ENCODE measurements around the gene DLX3. TPM values are rescaled to one million over a fixed set of nuclear protein-coding genes. Genes with fewer than 3 reads are reported as not detected.
A peak's percentile ranks its signal among the peaks of the same experiment; 100 is the strongest.

Gene DLX3
- polyA plus RNA-seq, 1 of the 3 experiments (the other 2 are of a cell fraction): not detected

GRCh38 chr17:49992933-49993422 is 2.0 kb downstream of the DLX3 start:
- no peaks in the 10 kb centered on the region; the same call in 1 of the 2 replicates for H4K20me1 ChIP-seq (ENCODE audit: insufficient read depth)
- no peaks in the 10 kb centered on the region for H3K36me3 ChIP-seq (replicated peaks in 1 of 2; ENCODE audit: control insufficient read depth in 1 of 2, insufficient read depth in 2 of 2, low read length in 1 of 2)
- TF ChIP-seq TEAD4 (IDR thresholded peaks at IDR 0.05; ENCODE audit: borderline replicate concordance, insufficient read depth): no peak
- TF ChIP-seq GATA2 (CRISPR knock-in tag; IDR thresholded peaks at IDR 0.05): no peak
- TF ChIP-seq FOXJ3 (CRISPR knock-in tag; IDR thresholded peaks at IDR 0.05): no peak
- TF ChIP-seq JUND (IDR thresholded peaks at IDR 0.05): no peak
- TF ChIP-seq TAF1 (IDR thresholded peaks at IDR 0.05; ENCODE audit: borderline replicate concordance, low read depth, low read length): no peak
- no peak for TF ChIP-seq EZH2phosphoT487 (IDR thresholded peaks at IDR 0.05; ENCODE audit: borderline replicate concordance, low read depth)
- TF ChIP-seq, protein P1, sequence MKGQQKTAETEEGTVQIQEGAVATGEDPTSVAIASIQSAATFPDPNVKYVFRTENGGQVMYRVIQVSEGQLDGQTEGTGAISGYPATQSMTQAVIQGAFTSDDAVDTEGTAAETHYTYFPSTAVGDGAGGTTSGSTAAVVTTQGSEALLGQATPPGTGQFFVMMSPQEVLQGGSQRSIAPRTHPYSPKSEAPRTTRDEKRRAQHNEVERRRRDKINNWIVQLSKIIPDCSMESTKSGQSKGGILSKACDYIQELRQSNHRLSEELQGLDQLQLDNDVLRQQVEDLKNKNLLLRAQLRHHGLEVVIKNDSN (IDR thresholded peaks at IDR 0.05; ENCODE audit: borderline replicate concordance, low read depth): no peak
- TF ChIP-seq RCOR1 (IDR thresholded peaks at IDR 0.05; ENCODE audit: low read length): no peak
- TF ChIP-seq, protein P2, sequence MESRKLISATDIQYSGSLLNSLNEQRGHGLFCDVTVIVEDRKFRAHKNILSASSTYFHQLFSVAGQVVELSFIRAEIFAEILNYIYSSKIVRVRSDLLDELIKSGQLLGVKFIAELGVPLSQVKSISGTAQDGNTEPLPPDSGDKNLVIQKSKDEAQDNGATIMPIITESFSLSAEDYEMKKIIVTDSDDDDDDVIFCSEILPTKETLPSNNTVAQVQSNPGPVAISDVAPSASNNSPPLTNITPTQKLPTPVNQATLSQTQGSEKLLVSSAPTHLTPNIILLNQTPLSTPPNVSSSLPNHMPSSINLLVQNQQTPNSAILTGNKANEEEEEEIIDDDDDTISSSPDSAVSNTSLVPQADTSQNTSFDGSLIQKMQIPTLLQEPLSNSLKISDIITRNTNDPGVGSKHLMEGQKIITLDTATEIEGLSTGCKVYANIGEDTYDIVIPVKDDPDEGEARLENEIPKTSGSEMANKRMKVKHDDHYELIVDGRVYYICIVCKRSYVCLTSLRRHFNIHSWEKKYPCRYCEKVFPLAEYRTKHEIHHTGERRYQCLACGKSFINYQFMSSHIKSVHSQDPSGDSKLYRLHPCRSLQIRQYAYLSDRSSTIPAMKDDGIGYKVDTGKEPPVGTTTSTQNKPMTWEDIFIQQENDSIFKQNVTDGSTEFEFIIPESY (IDR thresholded peaks at IDR 0.05; ENCODE audit: borderline replicate concordance, low read depth): no peak
- TF ChIP-seq RAD21 (IDR thresholded peaks at IDR 0.05; ENCODE audit: low read length): no peak
- TF ChIP-seq, protein P3, sequence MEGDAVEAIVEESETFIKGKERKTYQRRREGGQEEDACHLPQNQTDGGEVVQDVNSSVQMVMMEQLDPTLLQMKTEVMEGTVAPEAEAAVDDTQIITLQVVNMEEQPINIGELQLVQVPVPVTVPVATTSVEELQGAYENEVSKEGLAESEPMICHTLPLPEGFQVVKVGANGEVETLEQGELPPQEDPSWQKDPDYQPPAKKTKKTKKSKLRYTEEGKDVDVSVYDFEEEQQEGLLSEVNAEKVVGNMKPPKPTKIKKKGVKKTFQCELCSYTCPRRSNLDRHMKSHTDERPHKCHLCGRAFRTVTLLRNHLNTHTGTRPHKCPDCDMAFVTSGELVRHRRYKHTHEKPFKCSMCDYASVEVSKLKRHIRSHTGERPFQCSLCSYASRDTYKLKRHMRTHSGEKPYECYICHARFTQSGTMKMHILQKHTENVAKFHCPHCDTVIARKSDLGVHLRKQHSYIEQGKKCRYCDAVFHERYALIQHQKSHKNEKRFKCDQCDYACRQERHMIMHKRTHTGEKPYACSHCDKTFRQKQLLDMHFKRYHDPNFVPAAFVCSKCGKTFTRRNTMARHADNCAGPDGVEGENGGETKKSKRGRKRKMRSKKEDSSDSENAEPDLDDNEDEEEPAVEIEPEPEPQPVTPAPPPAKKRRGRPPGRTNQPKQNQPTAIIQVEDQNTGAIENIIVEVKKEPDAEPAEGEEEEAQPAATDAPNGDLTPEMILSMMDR (IDR thresholded peaks at IDR 0.05): no peak
- no peak for TF ChIP-seq USF2 (IDR thresholded peaks at IDR 0.05; ENCODE audit: borderline replicate concordance, low read depth, low read length)
- TF ChIP-seq POLR2AphosphoS5 (IDR thresholded peaks at IDR 0.05; ENCODE audit: low read depth, low read length): no peak
- no peak for TF ChIP-seq FOXM1 (IDR thresholded peaks at IDR 0.05; ENCODE audit: low read depth)
- TF ChIP-seq SMC3 (IDR thresholded peaks at IDR 0.05; ENCODE audit: low read depth, low read length): no peak
- TF ChIP-seq, protein P4, sequence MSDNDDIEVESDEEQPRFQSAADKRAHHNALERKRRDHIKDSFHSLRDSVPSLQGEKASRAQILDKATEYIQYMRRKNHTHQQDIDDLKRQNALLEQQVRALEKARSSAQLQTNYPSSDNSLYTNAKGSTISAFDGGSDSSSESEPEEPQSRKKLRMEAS (IDR thresholded peaks at IDR 0.05; ENCODE audit: low read depth): no peak
- no peak for TF ChIP-seq EP300 (IDR thresholded peaks at IDR 0.05; ENCODE audit: borderline replicate concordance in 1 of 2, low read depth in 1 of 2, low read length in 1 of 2)
- TF ChIP-seq SIN3A (IDR thresholded peaks at IDR 0.05; ENCODE audit: borderline replicate concordance, low read depth, low read length): no peak
- H3K27me3 ChIP-seq (ENCODE audit: insufficient read depth): peaks cover 86% of the 10 kb centered on the region
- DNase-seq: peak; percentile 31
- H3K4me2 ChIP-seq: peak overlapping the region; percentile 78
- 20% methylated on average over 12 of the region's 23 CpGs for WGBS (ENCODE audit: low lambda C conversion rate)
- POLR2A ChIA-PET: no interaction called here
- H3K4me3 ChIP-seq (ENCODE audit: low read depth in 2 of 2, low read length in 1 of 2): peak overlapping the region; percentile 32 to 48; a peak in 3 of 4 replicates
- CTCF ChIA-PET: interaction anchor here (0.7 to 30.0 kb wide), 10 partner anchors 17 to 424 kb away, joined by 3 to 1665 read pairs (median 6); partner anchors contain the start of genes DLX4 and TAC4
- no peak overlapping the region for H3K9ac ChIP-seq
- no peaks in the 10 kb centered on the region for H3K9me3 ChIP-seq
- peaks cover 13% of the 10 kb centered on the region for H3F3A ChIP-seq (replicated peaks; ENCODE audit: insufficient read depth)
- H3K27ac ChIP-seq (ENCODE audit: low read depth in 2 of 2, low read length in 1 of 2): no peak overlapping the region
- no peaks in the 10 kb centered on the region for H3K9me2 ChIP-seq
- H3K79me2 ChIP-seq (ENCODE audit: insufficient read depth): no peaks in the 10 kb centered on the region
- peaks cover 6 to 7% of the 10 kb centered on the region in 2 experiments; a peak in 1 of 4 replicates for H3K4me1 ChIP-seq (ENCODE audit: control insufficient read depth in 1 of 2, insufficient read depth in 2 of 2, low read depth in 1 of 2, low read length in 1 of 2)
- H2AFZ ChIP-seq (ENCODE audit: low read depth): 0 out of 2 replicates have a peak overlapping the region, but pooled peaks have one; percentile 40
